ENCODE results near the gene TULP1.

DNA sequence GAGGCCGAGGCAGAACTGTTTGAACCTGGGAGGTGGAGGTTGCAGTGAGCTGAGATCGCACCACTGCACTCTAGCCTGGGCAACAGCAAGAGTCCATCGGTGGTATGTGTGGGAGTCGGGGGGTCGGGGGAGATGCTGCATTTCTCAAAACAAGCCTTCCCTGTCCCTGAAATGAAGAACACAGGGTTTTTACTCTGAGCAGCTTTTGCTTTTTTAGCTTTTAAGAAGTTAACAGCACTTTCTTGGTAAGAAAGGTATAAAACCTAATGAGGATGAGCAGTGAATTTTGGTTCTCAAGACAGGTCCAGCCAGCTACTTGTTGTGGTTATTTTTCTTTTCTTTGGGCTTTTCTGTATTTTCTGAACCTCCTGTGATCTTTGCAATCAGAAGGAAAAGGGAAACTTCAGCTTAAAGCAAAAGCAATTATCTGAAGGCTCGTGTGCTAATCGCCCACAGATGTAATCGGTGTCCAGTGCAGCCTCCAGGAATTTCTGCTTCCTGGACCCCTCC is 40.8 kb downstream of the TULP1 start:
- TF ChIP-seq ZNF274 (IDR thresholded peaks at IDR 0.05; ENCODE audit: low read depth, low read length) (no peak), SUZ12 (IDR thresholded peaks at IDR 0.05; ENCODE audit: extremely low read depth, insufficient read depth, insufficient read length) (no peak), YY1 (IDR thresholded peaks at IDR 0.05; ENCODE audit: insufficient read depth, insufficient read length) (no peak)
